ENCODE measurements around the gene NLRP5.
"Not testable (repeated sequence)": the region's sequence is repeated elsewhere in the genome, so short reads cannot be mapped to it uniquely, and the experiment has no call there.

NLRP5 gene

GRCh38 chr19:55986487-55986886, at the start of gene NLRP5:
Gene NLRP5 (plus strand): TSS chr19:55986775.
- H3K4me1 ChIP-seq: no peaks in the 10 kb centered on the region
- H3K9me3 ChIP-seq: no peaks in the 10 kb centered on the region
- H3K27ac ChIP-seq: no peak within 1 kb of the TSS
- H3K4me3 ChIP-seq: no peak within 1 kb of the TSS
- no peaks in the 10 kb centered on the region for H3K36me3 ChIP-seq
- intact Hi-C loops (cut with DNase I; ENCODE audit: low total_unique reads): no loop called here
- TF ChIP-seq, protein P1, sequence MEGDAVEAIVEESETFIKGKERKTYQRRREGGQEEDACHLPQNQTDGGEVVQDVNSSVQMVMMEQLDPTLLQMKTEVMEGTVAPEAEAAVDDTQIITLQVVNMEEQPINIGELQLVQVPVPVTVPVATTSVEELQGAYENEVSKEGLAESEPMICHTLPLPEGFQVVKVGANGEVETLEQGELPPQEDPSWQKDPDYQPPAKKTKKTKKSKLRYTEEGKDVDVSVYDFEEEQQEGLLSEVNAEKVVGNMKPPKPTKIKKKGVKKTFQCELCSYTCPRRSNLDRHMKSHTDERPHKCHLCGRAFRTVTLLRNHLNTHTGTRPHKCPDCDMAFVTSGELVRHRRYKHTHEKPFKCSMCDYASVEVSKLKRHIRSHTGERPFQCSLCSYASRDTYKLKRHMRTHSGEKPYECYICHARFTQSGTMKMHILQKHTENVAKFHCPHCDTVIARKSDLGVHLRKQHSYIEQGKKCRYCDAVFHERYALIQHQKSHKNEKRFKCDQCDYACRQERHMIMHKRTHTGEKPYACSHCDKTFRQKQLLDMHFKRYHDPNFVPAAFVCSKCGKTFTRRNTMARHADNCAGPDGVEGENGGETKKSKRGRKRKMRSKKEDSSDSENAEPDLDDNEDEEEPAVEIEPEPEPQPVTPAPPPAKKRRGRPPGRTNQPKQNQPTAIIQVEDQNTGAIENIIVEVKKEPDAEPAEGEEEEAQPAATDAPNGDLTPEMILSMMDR (IDR thresholded peaks at IDR 0.05): no peak
- DNase-seq: no peak
- no peaks in the 10 kb centered on the region for H3K27me3 ChIP-seq

GRCh38 chr19:55939206-55939605, 47.4 kb upstream of the NLRP5 start:
- TF ChIP-seq, protein P1 (IDR thresholded peaks at IDR 0.05): no peak
- intact Hi-C loops (cut with DNase I; ENCODE audit: low total_unique reads): no loop called here
- H3K27me3 ChIP-seq: no peaks in the 10 kb centered on the region
- no peak overlapping the region for H3K4me3 ChIP-seq
- H3K9me3 ChIP-seq: peaks cover 0 to 8% (median 0%) of the 10 kb centered on the region in 3 donors
- no peak for DNase-seq
- H3K36me3 ChIP-seq: no peaks in the 10 kb centered on the region
- H3K4me1 ChIP-seq: no peaks in the 10 kb centered on the region
- no peak overlapping the region for H3K27ac ChIP-seq

DNA sequence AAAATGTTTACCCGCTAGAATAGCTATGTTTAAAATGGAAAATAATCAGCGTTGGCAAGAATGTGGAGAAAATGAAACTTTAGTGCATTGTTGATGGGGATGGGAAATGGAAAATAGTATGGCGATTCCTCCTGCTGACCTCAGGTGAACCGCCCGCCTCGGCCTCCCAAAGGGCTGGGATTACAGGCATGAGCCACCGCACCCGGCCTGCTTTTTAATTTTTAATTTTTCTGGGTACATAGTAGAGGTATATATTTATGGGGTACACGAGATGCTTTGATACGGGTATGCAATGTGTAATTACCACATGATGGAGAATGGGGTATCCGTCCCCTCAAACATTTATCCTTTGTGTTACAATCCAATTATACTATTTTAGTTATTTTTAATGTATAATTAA, 46.3 kb upstream of the NLRP5 start:
- no peak overlapping the region for H3K27ac ChIP-seq
- no peak overlapping the region for H3K4me3 ChIP-seq
- no peaks in the 10 kb centered on the region for H3K27me3 ChIP-seq
- no peak for DNase-seq
- TF ChIP-seq, protein P1 (IDR thresholded peaks at IDR 0.05): no peak
- intact Hi-C loops (cut with DNase I; ENCODE audit: low total_unique reads): no loop called here
- peaks cover 0 to 5% (median 0%) of the 10 kb centered on the region in 3 donors for H3K9me3 ChIP-seq
- H3K36me3 ChIP-seq: no peaks in the 10 kb centered on the region
- no peaks in the 10 kb centered on the region for H3K4me1 ChIP-seq

DNA sequence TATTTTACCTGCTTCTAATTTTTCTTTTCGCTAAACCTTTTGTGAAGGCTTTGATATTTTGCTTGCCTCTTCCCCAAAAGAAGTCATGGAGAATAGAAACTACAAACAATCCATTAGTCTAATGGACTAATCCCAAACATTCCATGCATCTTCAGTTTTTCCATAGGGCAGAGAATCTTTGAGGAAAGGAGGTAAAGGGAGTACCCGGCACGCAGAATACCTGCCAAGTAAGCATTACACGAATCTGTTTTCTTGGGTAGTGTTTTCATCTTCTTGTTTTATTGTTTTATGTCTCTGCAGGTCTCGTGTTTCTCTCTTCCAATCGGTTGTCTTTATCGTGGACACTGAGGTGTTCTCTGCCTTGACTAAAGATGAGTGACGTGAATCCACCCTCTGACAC, 39.0 kb upstream of the NLRP5 start, which contains the start of gene NLRP8:
Gene NLRP8 (plus strand): TSS at position 301 of the 400 bp plus-strand sequence.
- no peak within 1 kb of the TSS for H3K4me3 ChIP-seq
- TF ChIP-seq, protein P1 (IDR thresholded peaks at IDR 0.05): no peak
- H3K27ac ChIP-seq: no peak within 1 kb of the TSS
- no peaks in the 10 kb centered on the region for H3K36me3 ChIP-seq
- no peaks in the 10 kb centered on the region for H3K4me1 ChIP-seq
- DNase-seq: no peak
- peaks cover 0 to 7% (median 0%) of the 10 kb centered on the region in 3 donors for H3K9me3 ChIP-seq
- no peaks in the 10 kb centered on the region for H3K27me3 ChIP-seq
- intact Hi-C loops (cut with DNase I; ENCODE audit: low total_unique reads): no loop called here

DNA sequence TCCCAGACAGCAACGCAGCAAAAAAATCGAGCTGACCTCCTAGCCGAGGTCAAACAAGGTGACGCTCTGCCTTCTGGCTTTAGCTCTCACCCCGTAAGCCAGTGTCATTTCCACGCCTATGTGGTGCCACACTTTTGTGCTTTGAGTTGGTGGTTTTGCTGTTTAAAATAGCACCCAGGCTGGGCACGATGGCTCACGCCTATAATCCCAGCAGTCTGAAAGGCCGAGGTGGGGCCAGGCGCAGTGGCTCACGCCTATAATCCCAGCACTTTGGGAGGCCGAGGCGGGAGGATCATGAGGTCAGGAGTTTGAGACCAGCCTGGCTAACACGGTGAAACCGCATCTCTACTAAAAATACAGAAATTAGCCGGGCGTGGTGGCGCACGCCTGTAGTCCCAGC, 36.0 kb upstream of the NLRP5 start:
- intact Hi-C loops (cut with DNase I; ENCODE audit: low total_unique reads); H3K4me3 ChIP-seq; H3K27me3 ChIP-seq; H3K36me3 ChIP-seq; H3K27ac ChIP-seq; H3K4me1 ChIP-seq; H3K9me3 ChIP-seq; DNase-seq: not testable (repeated sequence)

GRCh38 chr19:55956431-55956830, 30.1 kb upstream of the NLRP5 start:
- TF ChIP-seq, protein P1 (IDR thresholded peaks at IDR 0.05): no peak

More at GRCh38 chr19:55956431-55956830, 30.1 kb upstream of the NLRP5 start:
- Histone ChIP-seq H3K4me3 (no peak overlapping the region), H3K9me3 (no peaks in the 10 kb centered on the region), H3K27me3 (no peaks in the 10 kb centered on the region), H3K4me1 (no peaks in the 10 kb centered on the region), H3K36me3 (no peaks in the 10 kb centered on the region), H3K27ac (no peak overlapping the region)
- intact Hi-C loops (cut with DNase I; ENCODE audit: low total_unique reads): no loop called here
- no peak for DNase-seq

Data from tibial artery (tissue), 4 donors.